ENCODE results near the gene CLSTN3.

The CLSTN3 gene

DNA sequence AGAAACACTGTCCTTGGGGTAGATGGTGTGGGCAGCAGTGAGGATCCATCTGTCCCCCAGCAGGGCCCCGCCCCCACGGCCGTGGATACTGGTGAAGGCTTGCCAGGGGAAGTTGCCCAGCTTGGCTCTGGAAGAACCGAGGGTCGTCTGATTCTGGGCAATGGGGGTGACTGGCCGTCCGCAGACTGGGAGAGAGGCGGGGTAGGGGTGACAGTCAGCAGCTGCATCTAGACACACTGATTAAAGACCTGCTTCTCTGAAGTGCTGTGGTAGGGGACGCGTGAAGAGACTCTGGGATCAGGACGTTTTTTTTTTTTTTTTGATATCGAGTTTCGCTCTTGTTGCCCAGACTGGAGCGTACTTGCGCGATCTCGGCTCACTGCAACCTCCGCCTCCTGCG lies 33.2 kb upstream of the CLSTN3 start:
- TF ChIP-seq EGR1 (IDR thresholded peaks at IDR 0.05) (no peak), CEBPB (IDR thresholded peaks at IDR 0.05) (no peak), TEAD4 (IDR thresholded peaks at IDR 0.05) (no peak), RAD21 (IDR thresholded peaks at IDR 0.05; ENCODE audit: low read depth) (no peak)
- TF ChIP-seq, protein P1, sequence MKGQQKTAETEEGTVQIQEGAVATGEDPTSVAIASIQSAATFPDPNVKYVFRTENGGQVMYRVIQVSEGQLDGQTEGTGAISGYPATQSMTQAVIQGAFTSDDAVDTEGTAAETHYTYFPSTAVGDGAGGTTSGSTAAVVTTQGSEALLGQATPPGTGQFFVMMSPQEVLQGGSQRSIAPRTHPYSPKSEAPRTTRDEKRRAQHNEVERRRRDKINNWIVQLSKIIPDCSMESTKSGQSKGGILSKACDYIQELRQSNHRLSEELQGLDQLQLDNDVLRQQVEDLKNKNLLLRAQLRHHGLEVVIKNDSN (IDR thresholded peaks at IDR 0.05): no peak

DNA sequence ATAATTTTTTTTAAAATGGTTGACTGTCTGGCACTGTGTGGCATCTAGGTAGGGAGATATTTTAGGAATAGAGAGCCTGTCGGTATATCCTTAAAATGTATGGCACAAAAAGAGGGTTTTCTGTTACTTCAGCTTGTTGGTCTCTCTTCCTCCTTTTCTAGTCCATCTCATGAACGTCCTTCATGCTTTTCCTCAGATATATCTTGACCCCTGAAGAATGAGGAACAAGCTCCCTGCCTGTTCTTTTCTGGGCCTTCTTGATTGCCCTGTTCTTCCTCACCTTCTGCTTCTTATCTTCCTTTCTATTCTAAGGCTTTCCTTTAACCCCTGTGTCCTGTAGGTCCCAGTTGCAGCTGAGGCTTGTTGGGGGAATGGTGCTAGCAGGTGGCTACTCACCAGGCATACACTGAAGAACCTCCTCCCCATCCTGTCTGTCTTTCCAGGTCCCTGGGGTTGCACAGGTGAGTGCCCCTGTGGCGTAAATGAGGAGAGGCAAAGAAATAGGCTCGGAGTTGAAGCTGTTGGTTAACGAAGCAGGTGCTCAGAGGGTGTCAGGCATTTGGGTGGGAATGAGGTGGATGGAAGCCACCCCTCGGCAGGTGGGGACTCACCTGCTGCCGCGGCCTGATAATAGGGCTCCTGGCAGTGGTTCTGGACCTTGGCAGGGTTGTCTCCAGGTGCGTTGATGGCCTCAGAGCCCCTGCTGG lies 30.7 kb upstream of the CLSTN3 start:
- no peak for TF ChIP-seq TAF1 (IDR thresholded peaks at IDR 0.05; ENCODE audit: low read depth)
- TF ChIP-seq EP300 (IDR thresholded peaks at IDR 0.05; ENCODE audit: borderline replicate concordance): no peak
- TF ChIP-seq ZBTB7A (IDR thresholded peaks at IDR 0.05; ENCODE audit: low read depth): no peak
- TF ChIP-seq, protein P1 (IDR thresholded peaks at IDR 0.05): no peak
- no peak for TF ChIP-seq CEBPB (IDR thresholded peaks at IDR 0.05)
- TF ChIP-seq CREB1 (IDR thresholded peaks at IDR 0.05; ENCODE audit: low read depth): no peak
- no peak for TF ChIP-seq FOXM1 (IDR thresholded peaks at IDR 0.05; ENCODE audit: borderline replicate concordance, low read depth)
- TF ChIP-seq TEAD4 (IDR thresholded peaks at IDR 0.05): no peak
- no peak for TF ChIP-seq NFIC (IDR thresholded peaks at IDR 0.05)
- TF ChIP-seq, protein P2, sequence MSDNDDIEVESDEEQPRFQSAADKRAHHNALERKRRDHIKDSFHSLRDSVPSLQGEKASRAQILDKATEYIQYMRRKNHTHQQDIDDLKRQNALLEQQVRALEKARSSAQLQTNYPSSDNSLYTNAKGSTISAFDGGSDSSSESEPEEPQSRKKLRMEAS (IDR thresholded peaks at IDR 0.05): no peak
- TF ChIP-seq RAD21 (IDR thresholded peaks at IDR 0.05; ENCODE audit: low read depth): no peak
- no peak for TF ChIP-seq YY1 (IDR thresholded peaks at IDR 0.05; ENCODE audit: low read depth)
- TF ChIP-seq, protein P3, sequence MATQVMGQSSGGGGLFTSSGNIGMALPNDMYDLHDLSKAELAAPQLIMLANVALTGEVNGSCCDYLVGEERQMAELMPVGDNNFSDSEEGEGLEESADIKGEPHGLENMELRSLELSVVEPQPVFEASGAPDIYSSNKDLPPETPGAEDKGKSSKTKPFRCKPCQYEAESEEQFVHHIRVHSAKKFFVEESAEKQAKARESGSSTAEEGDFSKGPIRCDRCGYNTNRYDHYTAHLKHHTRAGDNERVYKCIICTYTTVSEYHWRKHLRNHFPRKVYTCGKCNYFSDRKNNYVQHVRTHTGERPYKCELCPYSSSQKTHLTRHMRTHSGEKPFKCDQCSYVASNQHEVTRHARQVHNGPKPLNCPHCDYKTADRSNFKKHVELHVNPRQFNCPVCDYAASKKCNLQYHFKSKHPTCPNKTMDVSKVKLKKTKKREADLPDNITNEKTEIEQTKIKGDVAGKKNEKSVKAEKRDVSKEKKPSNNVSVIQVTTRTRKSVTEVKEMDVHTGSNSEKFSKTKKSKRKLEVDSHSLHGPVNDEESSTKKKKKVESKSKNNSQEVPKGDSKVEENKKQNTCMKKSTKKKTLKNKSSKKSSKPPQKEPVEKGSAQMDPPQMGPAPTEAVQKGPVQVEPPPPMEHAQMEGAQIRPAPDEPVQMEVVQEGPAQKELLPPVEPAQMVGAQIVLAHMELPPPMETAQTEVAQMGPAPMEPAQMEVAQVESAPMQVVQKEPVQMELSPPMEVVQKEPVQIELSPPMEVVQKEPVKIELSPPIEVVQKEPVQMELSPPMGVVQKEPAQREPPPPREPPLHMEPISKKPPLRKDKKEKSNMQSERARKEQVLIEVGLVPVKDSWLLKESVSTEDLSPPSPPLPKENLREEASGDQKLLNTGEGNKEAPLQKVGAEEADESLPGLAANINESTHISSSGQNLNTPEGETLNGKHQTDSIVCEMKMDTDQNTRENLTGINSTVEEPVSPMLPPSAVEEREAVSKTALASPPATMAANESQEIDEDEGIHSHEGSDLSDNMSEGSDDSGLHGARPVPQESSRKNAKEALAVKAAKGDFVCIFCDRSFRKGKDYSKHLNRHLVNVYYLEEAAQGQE (IDR thresholded peaks at IDR 0.05; ENCODE audit: low read depth): no peak
- TF ChIP-seq EGR1 (IDR thresholded peaks at IDR 0.05): no peak
- TF ChIP-seq TCF12 (IDR thresholded peaks at IDR 0.05; ENCODE audit: low read depth): no peak

DNA sequence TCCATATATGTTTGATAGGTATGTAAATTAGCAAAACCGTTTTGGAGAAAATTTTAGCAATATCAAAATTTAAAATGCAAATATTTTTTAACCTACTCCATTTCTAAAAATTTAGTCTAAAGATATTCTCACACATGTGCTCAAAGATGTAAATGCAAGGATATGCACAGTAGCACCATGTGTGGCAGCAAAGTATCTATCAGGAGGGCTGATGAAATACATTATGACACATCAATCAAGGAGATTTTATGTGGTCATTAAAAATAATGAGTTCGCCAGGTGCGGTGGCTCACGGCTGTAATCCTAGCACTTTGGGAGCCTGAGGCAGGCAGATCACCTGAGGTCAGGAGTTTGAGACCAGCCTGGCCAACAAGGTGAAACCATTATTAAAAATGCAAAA lies 29.9 kb upstream of the CLSTN3 start:
- TF ChIP-seq, protein P2 (IDR thresholded peaks at IDR 0.05): no peak
- no peak for TF ChIP-seq YY1 (IDR thresholded peaks at IDR 0.05; ENCODE audit: low read depth)
- TF ChIP-seq FOXM1 (IDR thresholded peaks at IDR 0.05; ENCODE audit: borderline replicate concordance, low read depth): no peak

DNA sequence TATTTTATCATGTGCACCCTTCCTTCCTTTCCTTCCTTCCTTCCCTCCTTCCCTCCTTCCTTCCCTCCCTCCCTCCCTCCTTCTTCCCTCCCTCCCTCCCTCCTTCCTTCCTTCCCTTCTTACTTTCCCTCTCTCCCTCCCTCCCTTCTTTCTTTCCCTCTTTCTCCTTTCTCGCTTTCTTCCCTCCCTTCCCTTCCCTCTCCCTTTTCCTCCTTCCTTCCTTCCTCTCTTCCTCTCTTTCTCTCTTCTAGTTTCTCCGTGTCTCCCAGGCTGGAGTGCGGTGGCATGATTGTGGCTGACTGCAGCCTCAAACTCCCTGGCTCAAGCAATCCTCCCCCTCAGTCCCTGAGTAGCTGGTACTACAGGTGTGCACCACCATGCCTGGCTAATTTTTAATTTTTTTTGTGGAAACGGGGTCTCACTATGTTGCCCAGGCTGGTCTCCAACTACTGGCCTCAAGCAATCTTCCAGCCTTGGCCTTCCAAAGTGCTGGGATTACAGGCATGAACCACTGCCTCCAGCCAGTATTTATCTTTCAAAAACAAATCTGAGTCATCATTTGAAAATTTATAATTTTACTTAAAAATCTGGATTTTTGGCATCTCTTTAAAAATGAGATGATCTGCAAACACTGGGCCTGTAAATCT lies 29.0 kb upstream of the CLSTN3 start:
- no peak for TF ChIP-seq YY1 (IDR thresholded peaks at IDR 0.05; ENCODE audit: low read depth)

DNA sequence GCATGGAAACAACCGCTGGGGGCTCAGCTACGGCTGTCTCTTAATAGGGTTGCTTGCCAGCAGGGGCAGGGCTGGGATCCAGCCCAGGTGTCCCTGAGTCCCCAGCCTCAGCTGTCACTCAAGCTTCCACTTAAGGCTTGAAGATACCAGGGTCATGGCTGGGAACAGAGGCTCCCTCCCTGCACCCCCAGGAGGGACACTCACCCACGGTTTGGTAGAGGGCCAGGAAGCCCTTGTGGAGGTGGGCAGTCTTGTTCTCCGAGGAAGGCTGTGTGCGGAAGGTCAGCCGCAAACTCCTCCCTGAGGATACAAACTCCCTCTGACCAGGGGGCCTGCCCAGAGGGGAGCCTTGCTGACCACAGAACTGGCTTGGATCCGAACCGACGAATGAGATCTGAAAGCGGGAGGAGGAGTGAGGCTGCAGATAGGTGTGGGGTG lies 28.5 kb upstream of the CLSTN3 start:
- TF ChIP-seq EGR1 (IDR thresholded peaks at IDR 0.05) (no peak), YY1 (IDR thresholded peaks at IDR 0.05; ENCODE audit: low read depth) (no peak), TAF1 (IDR thresholded peaks at IDR 0.05; ENCODE audit: low read depth) (no peak), TEAD4 (IDR thresholded peaks at IDR 0.05) (no peak), ZBTB7A (IDR thresholded peaks at IDR 0.05; ENCODE audit: low read depth) (no peak)
- TF ChIP-seq, protein P3 (IDR thresholded peaks at IDR 0.05; ENCODE audit: low read depth): no peak

DNA sequence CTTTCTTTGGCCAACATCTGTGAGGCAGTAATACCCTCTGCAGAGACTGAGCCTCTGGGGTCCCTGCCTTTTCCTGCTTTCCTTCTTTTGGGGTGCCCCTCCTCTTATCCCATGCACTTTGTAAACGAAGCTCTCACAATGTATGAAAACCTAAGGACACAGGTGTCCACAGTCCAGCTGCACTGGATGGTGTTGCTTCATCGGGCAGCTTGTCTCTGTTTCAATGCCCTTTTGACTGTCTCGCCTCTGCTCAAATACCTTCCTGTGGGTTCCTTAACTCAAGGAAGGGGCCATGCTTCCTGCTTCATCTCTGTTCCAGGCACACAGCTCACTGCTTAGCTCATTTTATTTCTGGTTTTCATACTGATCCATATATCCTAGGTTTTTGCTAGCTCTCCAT lies 27.6 kb upstream of the CLSTN3 start:
- TF ChIP-seq, protein P1 (IDR thresholded peaks at IDR 0.05): no peak
- TF ChIP-seq FOXM1 (IDR thresholded peaks at IDR 0.05; ENCODE audit: borderline replicate concordance, low read depth): no peak
- TF ChIP-seq ZBTB7A (IDR thresholded peaks at IDR 0.05; ENCODE audit: low read depth): no peak
- TF ChIP-seq RAD21 (IDR thresholded peaks at IDR 0.05; ENCODE audit: low read depth): no peak
- TF ChIP-seq YY1 (IDR thresholded peaks at IDR 0.05; ENCODE audit: low read depth): no peak
- no peak for TF ChIP-seq NFIC (IDR thresholded peaks at IDR 0.05)
- TF ChIP-seq EP300 (IDR thresholded peaks at IDR 0.05; ENCODE audit: borderline replicate concordance): no peak
- no peak for TF ChIP-seq TEAD4 (IDR thresholded peaks at IDR 0.05)
- TF ChIP-seq CEBPB (IDR thresholded peaks at IDR 0.05): no peak
- TF ChIP-seq CREB1 (IDR thresholded peaks at IDR 0.05; ENCODE audit: low read depth): no peak
- no peak for TF ChIP-seq TCF12 (IDR thresholded peaks at IDR 0.05; ENCODE audit: low read depth)
- no peak for TF ChIP-seq EGR1 (IDR thresholded peaks at IDR 0.05)
- TF ChIP-seq, protein P3 (IDR thresholded peaks at IDR 0.05; ENCODE audit: low read depth): no peak
